GM19099 (cell line): ENCODE results near the gene LZTR1.

ENCODE experiments used
- POLR2A ChIP-seq: IDR thresholded peaks from 3 replicates; pipeline ENCODE4 v1.6.1; 2011; ENCODE audit warnings: low read depth; ENCODE audit not compliant: insufficient read length; ENCODE audit errors: extremely low read depth

LZTR1 gene

GRCh38 chr22:20987375-20987774 is 5.3 kb downstream of the LZTR1 start:
- TF ChIP-seq POLR2A = no peak

- no peak for TF ChIP-seq POLR2A
Measured at GRCh38 chr22:20988573-20989322, 6.7 kb downstream of the LZTR1 start.

- no peak for TF ChIP-seq POLR2A
Measured at GRCh38 chr22:20989323-20990138, 7.4 kb downstream of the LZTR1 start.

GRCh38 chr22:20990184-20991180 is 8.4 kb downstream of the LZTR1 start:
- no peak for TF ChIP-seq POLR2A

- no peak for TF ChIP-seq POLR2A
Measured at GRCh38 chr22:20991252-20992055, 9.4 kb downstream of the LZTR1 start.

- no peak for TF ChIP-seq POLR2A
Measured at GRCh38 chr22:20992056-20992442, 10.0 kb downstream of the LZTR1 start.

GRCh38 chr22:20992456-20993303 is 10.6 kb downstream of the LZTR1 start:
- TF ChIP-seq POLR2A = no peak

GRCh38 chr22:20993304-20994127 is 11.4 kb downstream of the LZTR1 start:
- no peak for TF ChIP-seq POLR2A

- TF ChIP-seq POLR2A = no peak
Measured at GRCh38 chr22:20994128-20994901, 12.2 kb downstream of the LZTR1 start.

- no peak for TF ChIP-seq POLR2A
Measured at GRCh38 chr22:20994902-20995241, 12.8 kb downstream of the LZTR1 start.

- no peak for TF ChIP-seq POLR2A
Measured at GRCh38 chr22:20995329-20996030, 13.4 kb downstream of the LZTR1 start.
